Colonic mucosa (tissue), 4 donors: ENCODE data around the gene KIF2A. TPM values are rescaled to one million over a fixed set of nuclear protein-coding genes. Genes with fewer than 3 reads are reported as not detected.

Source experiments
- DNase-seq: peaks from one replicate; pipeline ENCODE4 v3.0.0-alpha.2; 2020
- H3K27ac ChIP-seq: fragments of 200-600 bp; one replicate; pipeline ENCODE4 v1.8.0; 2021
- H3K27me3 ChIP-seq: fragments of 200-600 bp; one replicate; pipeline ENCODE4 v1.8.0; 2021
- H3K36me3 ChIP-seq: fragments of 200-600 bp; one replicate; pipeline ENCODE4 v1.8.0; 2021
- H3K4me1 ChIP-seq: fragments of 200-600 bp; one replicate; pipeline ENCODE4 v1.8.0; 2021; ENCODE audit warnings: mild to moderate bottlenecking
- H3K4me3 ChIP-seq: fragments of 200-600 bp; one replicate; pipeline ENCODE4 v1.8.0; 2021
- H3K9ac ChIP-seq, 2 donors: one replicate each; pipeline ENCODE4 v1.7.0; 2013; ENCODE audit warnings: control low read depth in 2 of 2, low read depth in 2 of 2, low read length in 2 of 2
- H3K9me3 ChIP-seq: fragments of 200-600 bp; one replicate; pipeline ENCODE4 v1.8.0; 2021
- intact Hi-C: fragments of 100-400 bp; cut with DNase I; formaldehyde crosslinking; loops from one replicate; pipeline ENCODE4 v1.14.1; 2022
- total RNA-seq, 2 donors: library from RNA; stranded (reverse); fragmentation: NEBNext Ultra II Directional in 1 of 2; extraction: Animal tissue kit (Norgen Biotek cat#: 25700) in 1 of 2; gene quantifications; one replicate each; pipeline ENCODE4 v1.2.1, GENCODE V29; 2021
- TF ChIP-seq, protein P1 (sequence below): fragments of 200-600 bp; IDR thresholded peaks from one replicate; pipeline ENCODE4 v1.8.0; 2022; ENCODE audit warnings: antibody characterized with exemption, mild to moderate bottlenecking
- donor health status: healthy.
- donor health status: DM: no; HTN: no; CAD: no.
- donor health status: DM: no; HTN: no; CAD: no.

KIF2A gene
- total RNA-seq, 2 donors from 2014 or later: 30.8 to 43.4 TPM

- intact Hi-C loops: no loop called here
- TF ChIP-seq, protein P1, sequence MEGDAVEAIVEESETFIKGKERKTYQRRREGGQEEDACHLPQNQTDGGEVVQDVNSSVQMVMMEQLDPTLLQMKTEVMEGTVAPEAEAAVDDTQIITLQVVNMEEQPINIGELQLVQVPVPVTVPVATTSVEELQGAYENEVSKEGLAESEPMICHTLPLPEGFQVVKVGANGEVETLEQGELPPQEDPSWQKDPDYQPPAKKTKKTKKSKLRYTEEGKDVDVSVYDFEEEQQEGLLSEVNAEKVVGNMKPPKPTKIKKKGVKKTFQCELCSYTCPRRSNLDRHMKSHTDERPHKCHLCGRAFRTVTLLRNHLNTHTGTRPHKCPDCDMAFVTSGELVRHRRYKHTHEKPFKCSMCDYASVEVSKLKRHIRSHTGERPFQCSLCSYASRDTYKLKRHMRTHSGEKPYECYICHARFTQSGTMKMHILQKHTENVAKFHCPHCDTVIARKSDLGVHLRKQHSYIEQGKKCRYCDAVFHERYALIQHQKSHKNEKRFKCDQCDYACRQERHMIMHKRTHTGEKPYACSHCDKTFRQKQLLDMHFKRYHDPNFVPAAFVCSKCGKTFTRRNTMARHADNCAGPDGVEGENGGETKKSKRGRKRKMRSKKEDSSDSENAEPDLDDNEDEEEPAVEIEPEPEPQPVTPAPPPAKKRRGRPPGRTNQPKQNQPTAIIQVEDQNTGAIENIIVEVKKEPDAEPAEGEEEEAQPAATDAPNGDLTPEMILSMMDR: no peak
- Histone ChIP-seq H3K36me3 (no peaks in the 10 kb centered on the region), H3K4me1 (no peaks in the 10 kb centered on the region), H3K9ac (no peak overlapping the region), H3K9me3 (no peaks in the 10 kb centered on the region), H3K27ac (no peak overlapping the region), H3K4me3 (no peak overlapping the region), H3K27me3 (no peaks in the 10 kb centered on the region)
- DNase-seq: no peak
Observed at GRCh38 chr5:62271370-62271769, 34.6 kb upstream of the KIF2A start.

DNA sequence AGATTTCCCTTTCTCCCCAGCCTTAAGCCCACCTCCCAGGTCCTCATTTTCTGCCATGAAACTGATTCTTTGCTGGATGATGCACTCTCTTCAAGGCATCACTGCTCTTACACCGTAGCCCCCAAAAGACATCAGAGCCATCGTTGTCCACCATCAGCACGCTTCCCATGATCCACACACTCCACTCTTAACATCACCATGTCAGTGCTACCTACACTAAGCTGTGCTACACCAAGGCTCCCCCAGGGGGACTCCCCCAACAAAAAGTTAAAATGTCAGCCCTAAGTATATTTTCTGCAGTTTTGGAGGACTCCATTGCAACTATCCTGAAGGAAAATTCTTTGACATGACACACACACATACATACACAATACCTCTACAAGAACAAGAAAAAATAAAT lies 34.1 kb upstream of the KIF2A start:
- H3K27ac ChIP-seq: no peak overlapping the region

GRCh38 chr5:62273687-62274086 lies 32.3 kb upstream of the KIF2A start:
- intact Hi-C loops: no loop called here
- no peaks in the 10 kb centered on the region for H3K36me3 ChIP-seq
- TF ChIP-seq, protein P1: no peak

More for the DNA sequence above, 34.1 kb upstream of the KIF2A start:
- Histone ChIP-seq H3K4me3 (no peak overlapping the region), H3K27me3 (no peaks in the 10 kb centered on the region), H3K9me3 (no peaks in the 10 kb centered on the region), H3K4me1 (no peaks in the 10 kb centered on the region), H3K36me3 (no peaks in the 10 kb centered on the region), H3K9ac (no peak overlapping the region)
- no peak for DNase-seq
- intact Hi-C loops: no loop called here
- TF ChIP-seq, protein P1: no peak

GRCh38 chr5:62275581-62275980 lies 30.4 kb upstream of the KIF2A start:
- H3K36me3 ChIP-seq: no peaks in the 10 kb centered on the region
- TF ChIP-seq, protein P1: no peak
- H3K9me3 ChIP-seq: no peaks in the 10 kb centered on the region
- intact Hi-C loops: no loop called here
- no peak overlapping the region for H3K4me3 ChIP-seq
- no peaks in the 10 kb centered on the region for H3K4me1 ChIP-seq
- no peak for DNase-seq
- no peak overlapping the region for H3K9ac ChIP-seq
- no peaks in the 10 kb centered on the region for H3K27me3 ChIP-seq
- no peak overlapping the region for H3K27ac ChIP-seq

More at GRCh38 chr5:62273687-62274086, 32.3 kb upstream of the KIF2A start:
- Histone ChIP-seq H3K27me3 (no peaks in the 10 kb centered on the region), H3K27ac (no peak overlapping the region), H3K4me1 (no peaks in the 10 kb centered on the region), H3K4me3 (no peak overlapping the region), H3K9ac (no peak overlapping the region), H3K9me3 (no peaks in the 10 kb centered on the region)
- no peak for DNase-seq

DNA sequence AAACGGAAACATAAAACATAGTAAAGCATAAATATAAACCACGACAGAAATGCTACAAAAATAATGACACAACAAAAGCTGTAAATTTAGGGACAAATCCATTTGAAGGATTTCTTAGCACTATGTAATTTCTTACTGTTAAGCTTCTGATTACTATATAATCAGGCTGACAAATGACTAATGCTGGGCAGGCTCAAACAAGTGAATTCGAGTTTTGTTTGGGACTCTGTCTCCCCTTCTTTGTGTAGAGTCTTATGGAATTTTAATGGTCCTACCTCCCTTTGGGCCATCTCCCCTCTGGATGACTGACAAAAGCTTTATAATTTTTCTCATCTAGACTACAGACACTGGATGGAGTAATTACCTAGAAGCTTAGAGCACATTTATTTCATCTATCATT lies 24.6 kb upstream of the KIF2A start:
- Histone ChIP-seq H3K4me3 (no peak overlapping the region), H3K27ac (no peak overlapping the region), H3K9me3 (no peaks in the 10 kb centered on the region), H3K36me3 (no peaks in the 10 kb centered on the region), H3K27me3 (no peaks in the 10 kb centered on the region), H3K9ac (no peak overlapping the region), H3K4me1 (no peaks in the 10 kb centered on the region)
- intact Hi-C loops: no loop called here
- no peak for DNase-seq
- TF ChIP-seq, protein P1: no peak

DNA sequence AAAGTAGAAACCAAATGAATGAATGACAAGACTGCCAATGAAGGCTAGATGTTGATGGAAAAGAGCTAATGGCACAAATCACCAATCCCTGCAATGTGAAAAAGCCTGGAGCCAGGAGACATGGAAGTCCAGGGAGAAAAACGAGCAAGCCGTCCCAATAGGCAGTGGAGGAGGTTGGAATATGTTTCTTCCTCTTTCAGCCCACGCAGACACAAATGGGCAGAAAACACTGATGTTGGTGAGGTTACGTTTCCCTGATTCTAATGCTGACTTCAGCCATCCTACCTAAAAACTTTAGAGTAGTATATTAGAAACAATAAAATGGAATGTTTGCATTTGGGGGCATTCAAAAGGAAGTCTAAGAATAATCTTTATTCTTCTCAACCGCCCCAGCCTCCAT lies 23.9 kb upstream of the KIF2A start:
- H3K9ac ChIP-seq: no peak overlapping the region
- TF ChIP-seq, protein P1: no peak
- no peak overlapping the region for H3K4me3 ChIP-seq
- H3K4me1 ChIP-seq: no peaks in the 10 kb centered on the region
- no peak for DNase-seq
- intact Hi-C loops: no loop called here
- H3K9me3 ChIP-seq: no peaks in the 10 kb centered on the region
- H3K36me3 ChIP-seq: no peaks in the 10 kb centered on the region
- no peaks in the 10 kb centered on the region for H3K27me3 ChIP-seq
- no peak overlapping the region for H3K27ac ChIP-seq
